Measurements from ENCODE around the gene B3GNT5.

- no peak for TF ChIP-seq CTCF (conservative IDR thresholded peaks at IDR 0.05; ENCODE audit: low read length)
- no peak for TF ChIP-seq EZH2phosphoT487 (IDR thresholded peaks at IDR 0.05; ENCODE audit: borderline replicate concordance)
These were observed 22.4 kb downstream of the B3GNT5 start for GRCh38 chr3:183275418-183275817.
